CD4-positive, alpha-beta T cell treated with Interferon gamma for 1 hour (primary cell): Measurements from ENCODE around the gene SH3GL2.
"Not testable (repeated sequence)": the region's sequence is repeated elsewhere in the genome, so short reads cannot be mapped to it uniquely, and the experiment has no call there.

Experiments used
- DNase-seq: peaks from one replicate; pipeline ENCODE4 v3.0.0-alpha.2; 2020

The SH3GL2 gene

GRCh38 chr9:17761984-17762676 lies 183.3 kb downstream of the SH3GL2 start:
- no peak for DNase-seq

DNA sequence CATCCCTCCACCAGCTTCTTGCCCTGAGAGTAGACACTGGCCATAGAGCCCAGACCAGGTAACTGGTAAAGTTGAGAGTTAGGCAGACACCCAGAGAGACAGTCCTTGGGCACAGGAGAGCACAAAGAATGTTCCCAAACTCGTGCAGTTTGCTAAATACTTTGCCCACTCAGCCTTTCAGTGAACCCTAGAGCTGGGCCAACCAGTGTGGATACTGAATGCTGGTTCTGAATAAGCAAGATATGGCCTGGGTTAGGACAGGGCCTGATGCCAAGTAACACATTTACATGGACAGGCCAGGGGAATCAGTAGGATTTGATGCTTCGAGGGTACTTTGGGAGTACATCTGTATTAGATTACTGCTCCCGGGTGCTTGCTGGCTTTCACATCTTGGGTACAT lies 185.4 kb downstream of the SH3GL2 start:
- no peak for DNase-seq

- DNase-seq: not testable (repeated sequence)
Observed at GRCh38 chr9:17765131-17765530, 186.3 kb downstream of the SH3GL2 start.

- no peak for DNase-seq
Observed at GRCh38 chr9:17772223-17772622, 193.4 kb downstream of the SH3GL2 start.

DNA sequence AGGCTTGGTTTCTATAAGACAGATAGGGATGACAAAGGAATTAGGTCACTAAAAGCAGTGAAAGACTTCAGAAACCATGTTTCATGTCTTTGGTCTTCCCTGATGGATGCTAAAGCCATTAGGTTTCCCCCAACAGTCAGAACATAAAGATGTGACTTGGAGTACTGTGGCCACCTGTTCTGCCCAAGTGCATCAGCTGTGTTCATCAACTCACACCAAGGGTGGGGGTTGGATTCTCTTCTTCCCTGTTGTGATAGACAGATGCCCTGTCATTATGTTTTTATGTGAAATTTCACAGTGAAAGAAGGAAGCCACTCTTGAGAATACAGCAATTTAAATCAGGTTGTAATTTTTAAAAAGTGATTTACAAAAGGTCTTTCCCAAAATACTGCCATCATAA lies 196.8 kb downstream of the SH3GL2 start:
- no peak for DNase-seq

DNA sequence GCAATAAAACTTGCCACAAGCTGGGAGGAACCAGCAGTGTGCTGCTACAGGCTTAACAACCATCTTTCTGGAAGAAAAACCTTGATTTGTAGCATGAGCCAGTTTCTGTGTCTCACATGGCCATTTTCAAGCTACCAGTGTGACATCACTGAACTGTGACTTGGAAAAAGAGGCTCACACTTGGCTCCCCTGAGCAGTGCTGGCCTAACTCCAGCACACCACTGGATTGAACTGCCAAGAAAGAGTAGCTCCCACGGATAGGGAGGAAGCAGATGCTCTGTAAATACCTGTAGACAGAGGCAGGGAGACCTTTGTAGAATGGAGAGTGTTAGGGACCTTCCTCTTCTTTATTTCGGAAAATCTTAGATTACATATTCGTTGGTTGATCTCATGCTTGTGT lies 197.9 kb downstream of the SH3GL2 start:
- DNase-seq: no peak

DNA sequence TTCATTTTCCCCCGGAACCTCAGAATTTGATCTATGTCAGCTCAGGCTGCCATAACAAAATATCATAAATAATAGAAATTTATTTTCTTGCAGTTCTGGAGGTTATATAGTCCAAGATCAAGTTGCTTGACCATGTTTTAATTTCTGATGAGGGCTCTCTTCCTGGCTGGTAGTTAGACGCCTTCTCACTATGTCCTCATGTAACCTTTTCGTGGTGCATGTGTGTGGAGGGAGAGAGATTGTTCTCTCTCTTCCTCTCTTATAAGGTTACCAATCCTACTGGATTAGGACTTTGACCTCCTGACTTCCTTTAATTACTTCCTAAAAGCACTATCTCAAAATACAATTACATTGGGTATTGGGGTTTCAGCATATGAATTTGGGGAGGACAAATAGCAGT lies 198.6 kb downstream of the SH3GL2 start:
- DNase-seq: no peak

GRCh38 chr9:17782430-17783149 lies 203.7 kb downstream of the SH3GL2 start:
- no peak for DNase-seq

GRCh38 chr9:17783227-17783626 lies 204.4 kb downstream of the SH3GL2 start:
- DNase-seq: no peak

GRCh38 chr9:17789316-17789715 lies 210.4 kb downstream of the SH3GL2 start:
- DNase-seq: no peak

DNA sequence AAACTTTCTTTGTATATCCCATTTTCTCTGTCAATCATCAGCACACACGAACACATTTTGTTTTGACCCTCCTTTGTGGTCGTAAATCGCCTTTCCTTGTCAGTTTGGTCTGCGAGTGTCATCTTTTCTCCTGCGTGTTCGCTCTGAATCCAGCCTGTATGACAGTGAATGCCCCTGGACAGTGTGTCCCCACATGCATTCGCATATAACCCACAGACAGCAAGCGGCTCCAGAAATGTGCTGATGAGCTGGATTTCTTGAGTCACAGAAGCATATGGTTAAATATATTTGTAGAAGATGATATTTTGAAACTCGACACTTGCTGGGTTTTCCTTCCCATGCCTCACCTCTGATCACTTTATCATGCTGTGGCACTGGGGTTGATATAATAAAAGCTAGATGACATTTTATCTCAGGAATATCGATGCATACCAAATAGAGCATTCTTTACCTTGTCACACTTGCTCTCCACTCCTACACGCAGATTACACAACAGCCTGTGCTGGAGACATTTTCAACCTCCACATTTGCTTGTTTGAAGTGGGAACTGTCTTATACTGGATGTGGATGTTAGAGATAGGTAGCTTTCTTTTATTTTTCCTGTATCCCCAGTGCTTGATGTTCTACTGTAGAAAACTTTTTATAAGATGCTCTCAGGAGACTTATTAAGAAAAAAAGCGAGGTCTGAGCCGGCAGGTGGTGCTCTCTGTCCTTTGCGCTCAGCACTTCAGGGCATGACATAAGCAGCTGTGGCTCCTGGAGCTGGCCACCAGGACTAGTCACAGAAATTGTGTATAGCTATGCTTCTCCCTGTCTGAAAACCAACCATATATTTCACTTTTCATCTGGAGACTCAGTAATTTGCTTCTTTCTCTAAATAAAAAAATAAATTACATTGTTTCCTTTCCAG lies 215.1 kb downstream of the SH3GL2 start:
- no peak for DNase-seq

DNA sequence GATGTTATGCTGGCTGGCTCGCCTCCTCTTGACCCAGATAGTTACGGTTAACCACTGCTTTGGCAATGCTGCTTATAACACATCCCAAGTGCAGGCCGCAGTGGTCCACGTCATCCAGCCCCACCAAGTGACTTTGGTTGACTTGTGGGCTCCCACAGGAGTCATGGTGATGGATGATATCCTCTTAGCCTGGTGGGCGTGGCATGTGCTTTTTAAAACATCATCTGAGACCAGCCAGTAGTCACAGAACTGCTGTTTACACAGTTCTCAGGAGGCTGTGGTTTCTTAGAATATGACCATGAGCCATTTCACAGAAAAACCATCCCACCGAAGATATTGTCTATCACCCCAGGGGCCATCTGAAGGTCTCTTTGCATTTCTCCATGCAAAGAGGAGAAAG lies 216.9 kb downstream of the SH3GL2 start:
- DNase-seq: no peak

DNA sequence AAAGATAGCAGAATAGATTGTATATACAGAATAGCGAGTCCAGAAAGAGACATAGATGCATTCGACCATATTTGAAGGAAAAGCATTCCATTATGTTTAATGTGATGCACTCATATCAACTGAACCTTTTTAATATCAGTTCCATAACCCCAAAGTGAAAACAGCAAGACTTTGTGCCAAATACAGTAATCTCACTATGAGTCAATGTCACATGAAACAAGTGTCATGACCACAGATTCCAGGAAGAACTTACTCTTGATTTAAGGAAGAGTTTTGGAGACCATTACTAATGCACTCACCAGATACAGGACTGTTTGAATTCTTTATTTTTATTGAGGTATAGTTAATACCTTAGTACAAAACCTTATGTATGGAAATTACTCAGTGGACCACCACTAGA lies 220.5 kb downstream of the SH3GL2 start:
- no peak for DNase-seq

- no peak for DNase-seq
Observed at GRCh38 chr9:17800418-17800817, 221.6 kb downstream of the SH3GL2 start.

GRCh38 chr9:17802249-17802857 lies 223.5 kb downstream of the SH3GL2 start:
- no peak for DNase-seq

- DNase-seq: no peak
Observed at GRCh38 chr9:17807613-17808282, 228.9 kb downstream of the SH3GL2 start.

- no peak for DNase-seq
Observed at GRCh38 chr9:17810317-17810716, 231.5 kb downstream of the SH3GL2 start.

- DNase-seq: no peak
Observed at GRCh38 chr9:17810728-17811571, 232.1 kb downstream of the SH3GL2 start.

DNA sequence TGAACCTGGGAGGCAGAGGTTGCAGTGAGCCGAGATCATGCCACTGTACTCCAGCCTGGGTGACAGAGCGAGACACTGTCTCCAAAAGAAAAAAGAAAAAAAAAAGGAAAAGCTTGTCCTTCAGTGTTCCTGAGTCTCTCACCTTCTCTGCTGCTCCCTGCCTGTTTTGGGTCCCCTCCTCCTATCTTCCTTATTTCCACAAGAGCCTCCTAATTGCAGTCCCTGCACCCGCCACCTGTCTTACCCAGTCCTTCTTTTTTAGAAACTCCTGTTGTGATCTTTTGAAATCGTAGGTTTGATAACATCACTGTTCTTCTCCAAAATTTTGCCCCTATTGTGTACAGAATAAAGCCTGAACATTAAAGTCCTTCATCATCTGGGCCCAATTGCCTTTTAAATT lies 234.9 kb downstream of the SH3GL2 start:
- DNase-seq: no peak

GRCh38 chr9:17816431-17817027 lies 237.7 kb downstream of the SH3GL2 start:
- DNase-seq: no peak

GRCh38 chr9:17824191-17824590 lies 245.3 kb downstream of the SH3GL2 start:
- no peak for DNase-seq
